Right cardiac atrium (tissue), 5 donors: Measurements from ENCODE around the gene PSMG3. TPM values are rescaled to one million over a fixed set of nuclear protein-coding genes. Genes with fewer than 3 reads are reported as not detected.
A peak's percentile ranks its signal among the peaks of the same experiment; 100 is the strongest.

Source experiments
- ATAC-seq, 2 donors: fragments of 200-7000 bp; cut with Tn5 transposase; one replicate each; pipeline versions ENCODE4 v1.8.0 to v1.9.1; 2020; ENCODE audit warnings: moderate library complexity in 2 of 2, mild to moderate bottlenecking in 1 of 2
- DNase-seq, 3 donors: peaks; one replicate each; pipeline ENCODE4 v3.0.0-alpha.2; 2020
- H3K27ac ChIP-seq: one replicate; pipeline ENCODE4 v1.5.1; 2013; ENCODE audit warnings: mild to moderate bottlenecking, low read length, control low read depth, moderate library complexity
- H3K27me3 ChIP-seq: one replicate; pipeline ENCODE4 v1.6.1; 2013; ENCODE audit not compliant: control insufficient read depth, insufficient read depth
- H3K4me1 ChIP-seq: one replicate; pipeline ENCODE4 v1.6.1; 2013; ENCODE audit warnings: low read length; ENCODE audit not compliant: control insufficient read depth, insufficient read depth
- H3K4me3 ChIP-seq: one replicate; pipeline ENCODE4 v1.5.1; 2013; ENCODE audit warnings: low read length, control low read depth
- H3K9me3 ChIP-seq: one replicate; pipeline ENCODE4 v1.6.1; 2013; ENCODE audit warnings: low read length; ENCODE audit not compliant: control insufficient read depth
- WGBS: extraction: QIAGEN DNeasy Blood & Tissue Kit; methylation state at CpG from one replicate; pipeline ENCODE4 v1.1.7; 2013; 5-methylcytosine and 5-hydroxymethylcytosine counted together
- intact Hi-C, 4 donors: fragments of 100-400 bp; cut with DNase I; formaldehyde crosslinking; loops; one replicate each; pipeline versions ENCODE4 v1.11.0 to v1.14.0; 2022 to 2023
- polyA plus RNA-seq: library from polyadenylated mRNA; stranded (reverse); fragments of 200-250 nt; gene quantifications from one replicate; pipeline ENCODE4 v1.2.3, GENCODE V29; 2013
- total RNA-seq, 4 donors: library from RNA; stranded (reverse); fragmentation: NEBNext Ultra II Directional; extraction: Animal tissue kit (Norgen Biotek cat#: 25700); gene quantifications; one replicate each; pipeline ENCODE4 v1.2.1, GENCODE V29; 2021
- donor health status: healthy with polysubstance abuse.
- donor health status: DM: no; HTN: yes; CAD: no.
- donor health status: DM: no; HTN: no; CAD: no.
- donor health status: DM: no; HTN: yes; CAD: no; lungs with severe emphysema.
- donor health status: DM: yes; HTN: yes; CAD: no.

Gene PSMG3
- total and polyA plus RNA-seq, 5 donors: 11.6 to 27.6 (median 14.3) TPM

DNA sequence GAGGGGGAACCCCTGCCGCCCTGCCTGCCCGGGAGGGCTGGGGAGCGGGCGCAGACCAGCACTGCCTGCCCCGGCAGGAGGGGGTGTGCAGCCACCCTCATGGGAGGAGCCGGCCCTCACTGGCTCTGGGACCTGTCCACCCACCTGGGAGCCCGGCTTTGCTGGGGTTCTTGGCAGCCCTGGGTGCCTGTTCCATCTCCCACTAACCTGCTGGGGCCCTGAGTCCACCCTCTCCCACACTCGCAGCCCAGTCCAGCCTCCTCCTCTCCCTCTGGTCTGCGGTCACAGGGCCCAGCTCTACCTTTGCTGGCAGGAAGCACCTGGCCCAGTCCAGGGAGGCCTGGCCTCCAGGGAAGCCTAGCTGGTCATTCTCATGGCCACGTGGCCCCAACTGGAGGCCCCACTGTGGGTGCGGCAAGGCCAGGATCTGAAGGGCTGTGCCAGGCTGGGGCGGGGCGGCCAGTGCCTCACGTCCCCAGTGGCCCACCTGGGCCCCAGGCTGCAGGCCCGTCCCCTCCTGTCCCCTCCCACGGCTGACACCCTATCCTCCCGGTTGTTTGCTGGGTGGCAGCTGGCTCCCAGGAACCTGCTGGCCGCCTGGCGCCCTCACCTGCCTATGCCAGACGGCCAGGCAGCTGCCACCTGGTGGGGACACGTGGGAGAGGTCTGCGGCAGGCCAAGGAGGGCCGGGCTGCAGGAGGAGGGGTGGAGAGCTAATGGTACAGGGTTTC lies 13.9 kb downstream of the PSMG3 start, which contains the start of gene TMEM184A:
TSS of gene TMEM184A (minus strand) at position 393 of the 731 bp plus-strand sequence. CDS start 721 bp downstream, outside the sequence.
- intact Hi-C loops: loop anchor here in 1 of 4 donors (2.0 kb wide), 1 partner anchor 49 kb away; no protein-coding TSS in a partner anchor
- no peak within 1 kb of the TSS for H3K27ac ChIP-seq
- WGBS: 51% methylated on average over 23 of the region's 23 CpGs
- H3K27me3 ChIP-seq: no peaks in the 10 kb centered on the region
- H3K9me3 ChIP-seq: no peaks in the 10 kb centered on the region
- no peak within 1 kb of the TSS for H3K4me3 ChIP-seq
- ATAC-seq: peak; percentile 11 to 30
- H3K4me1 ChIP-seq: no peaks in the 10 kb centered on the region
- DNase-seq: peak in 2 of 3 donors; percentile 62 to 73

DNA sequence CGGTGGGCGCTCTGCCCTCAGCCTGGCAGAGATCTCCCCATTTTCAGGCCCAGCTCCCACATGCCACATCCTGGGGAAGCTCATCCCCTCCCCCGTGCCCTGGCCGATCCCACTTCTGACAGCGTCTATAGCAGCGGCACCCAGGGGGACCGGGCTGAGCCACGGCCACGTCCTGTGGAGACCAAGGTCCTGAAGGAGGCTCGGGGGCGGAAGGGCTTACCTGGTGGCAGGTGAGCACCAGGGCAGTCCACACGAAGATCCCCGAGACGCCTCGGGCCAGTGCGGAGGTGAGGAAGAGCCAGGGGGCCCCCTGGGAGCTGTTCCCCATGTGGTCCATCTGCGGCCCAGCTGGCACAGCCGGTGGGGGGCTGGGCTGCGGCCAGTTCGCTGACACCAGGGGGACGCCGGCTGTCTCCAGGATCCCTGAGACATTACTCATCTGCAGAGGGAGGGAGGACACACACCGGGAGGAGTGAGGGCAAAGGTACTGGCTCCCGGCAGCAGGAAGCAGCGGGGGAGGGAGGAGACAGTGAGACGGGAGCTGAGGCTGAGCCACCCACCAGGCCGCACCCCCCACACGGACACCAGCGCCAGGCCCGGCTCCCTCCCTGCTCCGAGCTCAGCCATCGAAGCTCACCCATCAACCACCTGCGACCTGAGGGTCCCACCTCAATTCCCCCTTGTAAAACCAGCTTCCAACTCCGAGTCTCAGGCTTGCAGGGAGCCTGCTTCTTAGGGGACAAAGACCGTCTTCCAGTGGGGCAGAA lies 14.6 kb downstream of the PSMG3 start:
- H3K4me1 ChIP-seq: no peaks in the 10 kb centered on the region
- intact Hi-C loops: no loop called here
- no peaks in the 10 kb centered on the region for H3K27me3 ChIP-seq
- peak; percentile 37 to 68 (median 48) for DNase-seq
- no peak overlapping the region for H3K27ac ChIP-seq
- peak; percentile 17 to 32 for ATAC-seq
- H3K9me3 ChIP-seq: no peaks in the 10 kb centered on the region
- no peak overlapping the region for H3K4me3 ChIP-seq
- WGBS: 33% methylated on average over 35 of the region's 35 CpGs

DNA sequence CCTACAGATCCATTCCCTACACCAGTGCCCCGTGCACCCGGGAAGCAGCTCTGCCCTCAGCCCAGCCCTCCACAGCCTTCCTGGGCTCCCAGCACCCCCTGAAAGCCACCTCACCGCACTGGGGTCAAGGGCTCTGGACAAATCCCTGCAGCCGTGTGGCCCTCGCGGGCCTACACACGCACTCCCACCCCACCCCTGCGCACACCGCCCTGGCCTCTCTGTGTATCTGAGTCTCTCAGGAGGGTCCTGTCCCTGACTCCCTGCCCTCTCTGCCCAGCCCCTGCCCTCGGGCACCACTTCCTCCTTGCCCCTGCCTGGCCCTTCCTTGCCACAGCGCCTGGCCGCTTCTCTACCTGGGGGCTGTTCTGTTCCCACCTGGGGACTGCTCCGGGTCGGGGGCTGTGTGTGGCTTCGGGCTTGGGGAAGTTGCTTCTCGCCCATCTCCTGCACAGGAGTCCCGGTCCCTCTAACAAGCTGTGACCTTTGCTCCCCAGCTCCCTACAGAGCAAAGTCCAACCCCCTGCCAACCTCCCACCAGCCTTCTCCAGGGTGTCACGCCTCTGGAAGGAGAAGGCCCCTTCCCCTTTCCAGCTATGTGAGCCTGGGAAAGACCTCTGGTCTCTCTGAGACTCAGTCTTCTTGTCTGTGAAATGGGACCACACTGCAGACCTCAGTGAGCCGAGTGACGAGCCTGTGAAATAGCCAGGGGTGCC lies 15.3 kb downstream of the PSMG3 start:
- H3K9me3 ChIP-seq: no peaks in the 10 kb centered on the region
- no peak overlapping the region for H3K4me3 ChIP-seq
- DNase-seq: peak in 2 of 3 donors; percentile 39 to 56
- H3K4me1 ChIP-seq: no peaks in the 10 kb centered on the region
- H3K27me3 ChIP-seq: no peaks in the 10 kb centered on the region
- no peak overlapping the region for H3K27ac ChIP-seq
- no peak for ATAC-seq
- WGBS: 74% methylated on average over 20 of the region's 20 CpGs
- intact Hi-C loops: no loop called here

- Histone ChIP-seq H3K4me3 (no peak overlapping the region), H3K4me1 (no peaks in the 10 kb centered on the region), H3K9me3 (no peaks in the 10 kb centered on the region), H3K27ac (no peak overlapping the region), H3K27me3 (no peaks in the 10 kb centered on the region)
- 77% methylated on average over 28 of the region's 28 CpGs for WGBS
- intact Hi-C loops: no loop called here
- ATAC-seq (no peak), DNase-seq (no peak)
Measured at GRCh38 chr7:1553512-1554210, 16.2 kb downstream of the PSMG3 start.

DNA sequence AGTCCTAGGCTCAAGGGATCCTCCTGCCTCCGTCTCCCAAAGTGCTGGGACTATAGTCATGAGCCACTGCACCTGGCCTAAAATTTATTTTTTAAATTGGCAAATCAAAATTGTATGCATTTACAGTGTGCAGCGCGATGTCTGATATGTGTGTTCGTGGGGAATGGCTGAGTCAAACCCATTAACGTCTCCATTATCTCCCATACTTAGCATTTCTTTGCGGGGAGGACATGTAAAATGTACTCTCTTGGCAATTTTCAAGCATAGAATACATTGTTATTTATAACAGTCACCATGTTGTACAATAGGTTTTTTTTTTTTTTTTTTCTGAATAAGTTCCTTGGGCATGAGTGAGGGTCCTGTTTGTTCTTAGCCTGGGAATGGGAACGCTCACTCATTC lies 17.6 kb downstream of the PSMG3 start:
- Histone ChIP-seq H3K4me1 (no peaks in the 10 kb centered on the region), H3K4me3 (no peak overlapping the region), H3K27me3 (no peaks in the 10 kb centered on the region), H3K9me3 (no peaks in the 10 kb centered on the region), H3K27ac (no peak overlapping the region)
- DNase-seq: no peak
- intact Hi-C loops: no loop called here
- whole genome bisulfite sequencing: 68% methylated on average over 7 of the region's 7 CpGs
- no peak for ATAC-seq

GRCh38 chr7:1550846-1551155 lies 19.0 kb downstream of the PSMG3 start:
- intact Hi-C loops: no loop called here
- WGBS: 90% methylated on average over 17 of the region's 17 CpGs
- Histone ChIP-seq H3K4me1 (no peaks in the 10 kb centered on the region), H3K27me3 (no peaks in the 10 kb centered on the region), H3K9me3 (no peaks in the 10 kb centered on the region), H3K27ac (no peak overlapping the region), H3K4me3 (no peak overlapping the region)
- ATAC-seq (no peak), DNase-seq (no peak)

GRCh38 chr7:1550005-1550845 lies 19.6 kb downstream of the PSMG3 start:
- H3K9me3 ChIP-seq: no peaks in the 10 kb centered on the region
- H3K27me3 ChIP-seq: no peaks in the 10 kb centered on the region
- H3K27ac ChIP-seq: no peak overlapping the region
- WGBS: 86% methylated on average over 42 of the region's 42 CpGs
- H3K4me1 ChIP-seq: no peaks in the 10 kb centered on the region
- no peak overlapping the region for H3K4me3 ChIP-seq
- intact Hi-C loops: no loop called here
- ATAC-seq (no peak), DNase-seq (peak in 2 of 3 donors; percentile 50 to 56)

DNA sequence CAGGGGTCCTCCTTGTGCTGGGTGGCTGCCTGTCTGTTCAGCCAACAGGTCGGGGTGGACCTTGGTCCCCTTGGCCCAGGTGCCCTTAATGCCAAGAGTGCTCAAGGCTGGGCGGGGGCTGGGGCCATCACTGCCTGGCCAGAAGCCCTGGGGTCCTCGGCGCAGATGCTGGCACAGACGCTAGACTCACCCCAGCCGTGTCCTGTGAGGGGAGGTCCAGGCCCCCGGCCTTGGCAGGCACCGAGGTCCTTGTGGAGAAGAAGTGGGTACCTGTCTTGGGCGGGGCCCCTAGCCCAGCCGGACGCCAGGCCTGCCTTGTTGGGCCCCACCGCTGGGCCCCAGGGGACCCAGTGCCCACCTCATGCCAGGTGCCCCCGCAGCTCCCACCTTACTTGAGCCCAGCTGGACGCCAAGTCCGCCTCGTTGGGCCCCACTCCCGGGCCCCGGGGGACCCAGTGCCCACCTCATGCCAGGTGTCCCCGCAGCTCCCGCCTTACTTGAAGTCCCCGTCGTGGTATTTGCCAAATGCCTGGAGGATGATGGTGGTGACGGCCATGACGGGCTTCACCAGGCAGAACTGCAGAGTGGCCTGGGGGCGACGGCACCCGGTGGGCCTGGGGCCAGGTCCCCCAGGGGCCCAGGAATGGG lies 20.4 kb downstream of the PSMG3 start:
- H3K27ac ChIP-seq: no peak overlapping the region
- no peaks in the 10 kb centered on the region for H3K4me1 ChIP-seq
- DNase-seq (peak in 2 of 3 donors; percentile 47 to 61), ATAC-seq (no peak)
- no peaks in the 10 kb centered on the region for H3K9me3 ChIP-seq
- H3K27me3 ChIP-seq: no peaks in the 10 kb centered on the region
- no peak overlapping the region for H3K4me3 ChIP-seq
- 83% methylated on average over 27 of the region's 27 CpGs for WGBS
- intact Hi-C loops: no loop called here

DNA sequence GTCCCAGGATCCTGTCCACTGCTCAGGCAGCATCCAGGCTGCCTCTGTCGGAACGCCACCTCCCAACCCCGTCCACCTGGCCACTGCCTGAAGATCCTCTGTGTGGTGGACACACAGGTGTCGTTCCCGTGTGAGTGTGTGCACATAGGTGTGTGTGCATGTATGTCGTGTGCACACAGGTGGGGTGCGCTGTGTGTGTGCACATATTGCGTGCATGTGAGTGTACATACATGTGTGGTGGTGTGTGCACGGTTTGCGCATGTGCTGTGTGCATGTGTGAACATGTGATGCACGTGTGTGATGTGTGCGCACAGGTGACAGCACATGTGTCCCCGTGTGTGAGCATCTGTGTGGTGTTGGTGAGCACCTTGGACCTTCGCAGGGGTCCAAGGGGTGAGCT lies 20.9 kb downstream of the PSMG3 start:
- Histone ChIP-seq H3K9me3 (no peaks in the 10 kb centered on the region), H3K4me3 (no peak overlapping the region), H3K4me1 (no peaks in the 10 kb centered on the region), H3K27me3 (no peaks in the 10 kb centered on the region), H3K27ac (no peak overlapping the region)
- WGBS: 83% methylated on average over 14 of the region's 14 CpGs
- intact Hi-C loops: no loop called here
- DNase-seq: no peak
- ATAC-seq: no peak

GRCh38 chr7:1548438-1548831 lies 21.4 kb downstream of the PSMG3 start:
- intact Hi-C loops: no loop called here
- peak in 2 of 3 donors; percentile 25 to 36 for DNase-seq
- no peak for ATAC-seq

More at GRCh38 chr7:1548438-1548831, 21.4 kb downstream of the PSMG3 start:
- no peak overlapping the region for H3K4me3 ChIP-seq
- no peaks in the 10 kb centered on the region for H3K9me3 ChIP-seq
- WGBS: 70% methylated on average over 17 of the region's 17 CpGs
- H3K4me1 ChIP-seq: no peaks in the 10 kb centered on the region
- H3K27me3 ChIP-seq: no peaks in the 10 kb centered on the region
- no peak overlapping the region for H3K27ac ChIP-seq
